ENCODE data around the gene COX7C. TPM values are rescaled to one million over a fixed set of nuclear protein-coding genes. Genes with fewer than 3 reads are reported as not detected.

The COX7C gene
- total and polyA plus RNA-seq, 9 of the 15 experiments (the other 6 are each of a cell fraction or from before 2014, with no cell fraction given): 576 to 1,783 (median 996) TPM

- TF ChIP-seq HOMEZ (CRISPR knock-in tag; IDR thresholded peaks at IDR 0.05) (no peak), CHD1 (IDR thresholded peaks at IDR 0.05; ENCODE audit: low read length) (peak; percentile 6), RFX1 (IDR thresholded peaks at IDR 0.05) (no peak), ZNF699 (CRISPR knock-in tag; IDR thresholded peaks at IDR 0.05; ENCODE audit: insufficient replicate concordance) (no peak), CREBBP (IDR thresholded peaks at IDR 0.05; ENCODE audit: low read depth, low read length) (no peak), HIVEP1 (CRISPR knock-in tag; IDR thresholded peaks at IDR 0.05) (no peak), AFF4 (CRISPR knock-in tag; IDR thresholded peaks at IDR 0.05) (no peak), ZNF165 (CRISPR knock-in tag; IDR thresholded peaks at IDR 0.05; ENCODE audit: borderline replicate concordance) (no peak), ZNF212 (CRISPR knock-in tag; IDR thresholded peaks at IDR 0.05) (no peak), E2F6 (IDR thresholded peaks at IDR 0.05; ENCODE audit: borderline replicate concordance in 1 of 2, extremely low read depth in 1 of 2, insufficient read depth in 1 of 2, insufficient read length in 1 of 2, low read depth in 1 of 2, low read length in 1 of 2, poor library complexity in 1 of 2, severe bottlenecking in 1 of 2) (no peak), TCF3 (CRISPR knock-in tag; IDR thresholded peaks at IDR 0.05) (no peak; the same call in 1 of the 2 replicates), ZNF384 (IDR thresholded peaks at IDR 0.05; ENCODE audit: low read depth, low read length) (peak; percentile 95), ZNF134 (CRISPR knock-in tag; conservative IDR thresholded peaks at IDR 0.05) (no peak), DLX4 (CRISPR knock-in tag; IDR thresholded peaks at IDR 0.05) (no peak), TEAD2 (tag; IDR thresholded peaks at IDR 0.05) (no peak), HDAC2 (IDR thresholded peaks at IDR 0.05) (0 out of 2 replicates have a peak, but pooled peaks have one; percentile 35)
Measured at GRCh38 chr5:86617756-86618576, at the start of gene COX7C (continued).
